GM19452 (cell line): Measurements from ENCODE around the gene VWA5B1.

Source experiments
- ATAC-seq: cut with Tn5 transposase; IDR thresholded peaks from one replicate; pipeline ENCODE4 v1.9.1; 2021; ENCODE audit not compliant: unreplicated experiment

The VWA5B1 gene

DNA sequence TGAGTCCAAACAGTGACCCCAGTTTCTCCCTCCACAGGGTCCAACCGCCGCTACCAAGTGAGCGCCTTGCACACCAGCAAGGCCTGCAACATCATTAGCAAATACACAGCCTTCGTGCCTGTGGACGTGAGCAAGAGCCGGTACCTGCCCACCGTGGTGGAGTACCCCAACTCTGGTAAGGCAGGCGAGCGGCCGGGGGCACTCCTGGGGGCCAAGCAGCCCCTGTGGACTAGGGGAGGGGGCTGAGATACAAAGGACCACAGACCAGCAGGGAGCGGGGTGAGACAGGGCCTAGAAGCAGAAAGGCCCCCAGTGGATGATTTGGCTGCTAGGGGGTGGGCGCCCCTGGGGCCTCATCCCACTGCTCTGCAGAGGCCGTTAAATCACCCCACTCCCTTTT is 54.7 kb downstream of the VWA5B1 start:
- ATAC-seq: no peak

DNA sequence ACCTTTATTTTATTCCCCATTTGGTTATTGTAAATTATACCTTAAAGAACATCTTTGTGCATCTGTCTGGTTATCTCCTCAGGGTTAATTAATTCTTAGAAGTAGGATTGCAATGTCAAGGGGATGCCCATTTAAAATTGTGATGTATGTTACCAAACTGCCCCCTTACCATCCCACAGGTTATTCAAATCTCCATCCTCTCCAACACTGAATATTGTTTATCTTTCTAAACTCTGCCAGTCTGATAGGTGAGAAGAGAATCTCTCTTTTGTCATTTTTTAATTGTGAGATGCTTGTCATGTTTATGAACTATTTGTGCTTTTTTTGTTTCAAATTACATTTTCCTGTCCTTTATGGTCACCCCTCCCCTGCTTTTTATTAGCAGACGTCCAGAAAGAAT is 55.8 kb downstream of the VWA5B1 start:
- no peak for ATAC-seq

DNA sequence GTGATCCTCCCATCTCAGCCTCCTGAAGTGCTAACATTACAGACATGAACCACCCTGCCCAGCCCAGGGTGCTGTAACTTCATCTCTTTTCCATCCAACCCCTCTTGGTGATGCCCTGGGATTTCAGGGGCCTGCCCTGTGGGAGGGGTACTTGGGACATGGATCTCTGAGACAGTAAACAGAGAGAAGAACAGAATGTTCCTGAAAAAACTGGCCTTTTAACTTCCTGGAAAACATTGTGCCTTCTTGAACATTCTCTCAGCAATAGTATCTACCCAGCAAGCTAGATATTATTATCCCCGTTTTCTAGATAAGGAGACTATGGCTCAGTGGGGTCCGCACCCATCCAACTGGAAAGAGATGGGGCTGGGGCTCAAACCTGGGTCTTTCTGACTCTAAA is 57.0 kb downstream of the VWA5B1 start:
- ATAC-seq: no peak

DNA sequence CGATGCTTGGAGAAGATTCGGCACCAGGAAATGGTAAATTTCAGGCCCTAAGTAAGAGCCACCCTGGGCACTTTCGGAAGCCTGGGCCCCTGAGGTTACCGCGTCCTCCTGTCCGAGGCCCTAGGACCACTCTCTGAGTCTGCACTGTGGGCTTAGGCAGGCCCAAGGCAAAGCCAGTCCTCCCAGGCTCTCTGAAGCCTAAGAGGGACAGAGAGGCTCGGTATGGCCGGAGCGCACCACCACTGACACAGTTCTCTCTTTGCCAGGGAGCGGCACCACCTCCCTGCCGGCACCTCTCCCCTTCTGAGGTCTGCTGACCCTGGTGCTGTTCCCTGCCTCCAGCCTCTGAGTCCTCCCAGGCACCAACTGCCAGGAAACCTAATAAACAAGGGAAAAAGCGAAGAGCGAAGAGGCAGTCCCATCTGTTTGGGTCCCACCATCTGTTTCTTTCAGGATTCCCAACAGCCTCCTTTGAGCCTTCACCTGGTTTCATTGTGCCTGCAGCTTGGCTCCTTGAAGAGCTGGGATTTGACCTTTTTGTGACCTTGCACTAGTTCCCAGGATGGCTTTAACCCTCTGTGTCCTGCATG is 57.7 kb downstream of the VWA5B1 start:
- no peak for ATAC-seq

DNA sequence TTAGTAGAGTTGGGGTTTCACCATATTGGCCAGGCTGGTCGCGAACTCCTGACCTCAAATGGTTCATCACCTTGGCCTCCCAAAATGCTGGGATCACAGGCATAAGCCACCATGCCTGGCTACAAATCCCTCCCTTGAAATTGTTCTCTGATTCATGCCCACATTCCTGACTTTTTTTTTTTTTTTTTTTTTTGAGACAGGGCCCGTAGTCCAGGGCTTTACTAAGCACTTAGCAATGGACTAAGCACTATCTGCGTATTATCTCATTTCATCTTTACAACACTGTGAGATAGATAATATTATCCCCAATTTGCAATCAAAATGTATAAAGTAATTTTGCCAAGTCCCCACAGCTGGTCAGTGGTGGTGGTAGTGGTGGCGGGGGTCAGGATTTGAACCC is 58.9 kb downstream of the VWA5B1 start:
- ATAC-seq: no peak

DNA sequence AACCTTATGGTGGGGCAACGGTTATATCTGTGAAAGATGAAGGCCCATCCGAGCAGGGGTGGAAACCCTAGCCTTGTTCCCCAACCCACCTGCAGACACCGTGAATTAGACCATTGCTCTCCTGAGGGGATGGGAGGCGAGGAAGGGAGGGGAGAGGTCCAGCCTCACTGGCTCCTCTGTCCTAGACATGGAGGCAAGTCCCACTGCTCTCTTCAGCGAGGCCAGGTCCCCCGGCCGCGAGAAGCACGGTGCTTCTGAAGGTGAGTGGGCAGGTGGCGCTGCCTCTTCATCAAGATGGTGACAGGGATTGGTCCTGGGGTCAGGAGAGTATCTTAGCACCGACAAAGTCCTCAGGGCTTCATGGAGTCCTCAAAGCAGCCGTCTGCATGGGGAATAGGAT is 59.3 kb downstream of the VWA5B1 start:
- ATAC-seq: no peak

DNA sequence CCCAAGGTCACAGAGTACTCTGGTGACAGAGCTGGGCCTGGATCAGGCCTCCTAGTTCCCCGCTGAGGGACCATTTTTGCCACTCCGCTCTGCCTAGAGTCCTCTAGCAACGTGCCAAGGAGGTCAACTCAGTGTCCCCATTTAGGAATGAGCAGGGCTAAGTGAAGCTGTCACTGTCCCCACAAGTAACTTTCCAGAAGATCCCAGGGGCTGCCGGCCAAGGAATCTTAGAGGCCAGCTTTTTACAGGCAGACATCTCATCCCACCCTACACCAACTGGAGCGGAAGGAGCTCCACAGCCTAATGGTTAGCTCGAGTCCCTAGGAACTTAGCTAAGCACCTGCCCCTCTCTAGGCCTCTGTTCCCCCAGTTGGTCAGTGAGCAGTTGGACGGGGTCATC is 59.7 kb downstream of the VWA5B1 start:
- ATAC-seq: no peak

DNA sequence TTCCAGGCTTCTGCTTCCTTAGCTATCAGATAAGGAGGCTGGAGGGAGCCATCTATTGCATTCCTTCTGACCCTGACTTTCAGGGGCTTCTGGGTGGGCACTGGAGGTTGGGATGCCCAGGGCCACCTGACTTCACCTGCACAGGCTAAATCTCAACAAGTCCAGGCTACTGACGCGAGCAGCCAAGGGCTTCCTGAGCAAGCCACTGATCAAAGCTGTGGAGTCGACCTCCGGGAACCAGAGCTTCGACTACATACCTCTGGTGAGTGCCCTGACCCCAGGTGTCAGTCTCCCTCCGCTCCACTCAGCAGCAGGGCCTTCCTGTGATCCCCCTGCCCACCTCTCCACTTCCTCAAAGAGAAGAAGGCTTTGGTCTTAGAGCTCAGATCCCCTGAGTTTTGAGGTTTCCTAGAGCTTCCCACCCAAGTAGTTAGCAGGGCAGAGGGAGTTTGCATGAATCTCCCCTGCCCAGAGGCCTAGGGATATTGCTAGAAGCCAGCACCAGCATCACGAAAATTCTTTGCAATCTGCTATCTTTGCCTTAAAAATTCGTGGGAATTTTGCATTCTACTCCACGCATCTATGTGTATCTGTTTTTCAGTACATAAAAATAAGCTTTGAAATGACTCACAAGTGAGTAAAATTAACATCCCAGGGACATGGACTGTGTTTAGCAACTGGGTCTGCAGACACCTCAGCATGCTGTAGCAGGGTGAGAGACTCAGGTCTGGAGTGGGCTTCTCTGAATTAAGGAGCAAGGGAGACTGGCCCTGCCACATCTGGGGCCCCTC is 61.4 kb downstream of the VWA5B1 start:
- ATAC-seq: no peak

DNA sequence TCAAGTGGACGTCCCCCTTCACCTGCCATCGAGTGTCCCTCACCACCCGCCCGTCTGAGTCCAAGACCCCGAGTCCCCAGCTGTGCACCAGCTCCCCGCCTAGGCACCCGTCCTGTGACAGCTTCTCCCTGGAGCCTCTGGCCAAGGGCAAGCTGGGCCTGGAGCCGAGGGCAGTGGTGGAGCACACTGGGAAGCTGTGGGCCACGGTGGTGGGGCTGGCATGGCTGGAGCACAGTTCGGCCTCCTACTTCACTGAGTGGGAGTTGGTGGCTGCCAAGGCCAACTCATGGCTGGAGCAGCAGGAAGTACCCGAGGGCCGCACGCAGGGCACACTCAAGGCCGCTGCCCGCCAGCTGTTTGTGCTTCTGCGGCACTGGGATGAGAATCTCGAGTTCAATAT is 63.2 kb downstream of the VWA5B1 start:
- ATAC-seq: no peak

DNA sequence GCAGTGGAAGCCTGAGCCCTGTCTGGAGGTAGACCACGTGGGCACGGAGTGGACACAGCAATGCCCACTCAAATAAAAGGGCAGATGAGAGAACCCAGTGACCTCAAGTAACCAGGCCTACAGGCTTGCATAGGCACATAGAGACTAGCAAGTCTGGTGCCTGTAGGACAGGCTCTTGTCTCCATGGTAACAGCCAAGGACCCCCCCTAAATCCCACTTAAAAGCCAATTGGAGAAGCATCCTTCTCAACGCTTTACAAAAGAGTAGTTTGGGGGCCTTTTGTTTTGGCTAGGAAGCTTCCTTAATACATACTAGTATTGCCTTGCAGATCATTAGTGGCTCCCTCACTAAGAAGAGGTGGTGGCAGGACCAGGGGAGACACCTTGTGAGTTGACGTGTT is 63.9 kb downstream of the VWA5B1 start:
- no peak for ATAC-seq

DNA sequence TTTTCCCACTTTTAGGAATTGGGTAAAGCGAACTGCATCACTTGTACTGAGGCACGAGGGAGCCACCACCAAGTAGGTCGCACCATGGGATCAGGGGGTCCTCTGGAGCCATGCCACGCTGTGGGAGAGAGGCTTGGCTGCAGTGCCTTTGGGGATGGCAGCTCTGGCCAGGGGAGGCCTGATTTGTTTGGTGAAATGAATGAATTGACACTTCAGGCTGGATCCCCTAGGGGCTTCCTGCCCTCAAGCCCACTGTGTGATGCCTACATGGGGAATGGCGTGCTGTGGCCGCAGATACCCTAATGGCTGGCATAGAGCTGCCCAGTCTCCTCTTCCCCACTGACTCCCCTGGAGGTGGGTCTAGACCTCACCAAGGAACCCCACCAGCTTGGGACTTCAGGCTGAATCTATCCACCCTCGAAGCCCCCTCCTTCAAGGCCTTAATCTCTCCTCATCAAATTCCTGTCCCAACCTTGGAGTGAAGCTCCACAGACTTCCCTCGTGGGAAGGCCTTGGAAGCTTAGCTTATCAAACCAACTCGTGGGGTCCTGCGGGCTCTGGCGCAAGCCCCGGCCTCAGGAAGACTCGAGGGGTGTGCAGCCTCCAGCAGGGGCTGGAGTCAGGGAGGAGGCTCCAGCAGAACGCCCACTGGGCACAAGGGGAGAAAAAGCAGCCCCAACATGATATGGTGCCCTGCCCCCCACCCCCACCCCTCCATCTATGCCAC is 64.6 kb downstream of the VWA5B1 start:
- ATAC-seq: no peak

DNA sequence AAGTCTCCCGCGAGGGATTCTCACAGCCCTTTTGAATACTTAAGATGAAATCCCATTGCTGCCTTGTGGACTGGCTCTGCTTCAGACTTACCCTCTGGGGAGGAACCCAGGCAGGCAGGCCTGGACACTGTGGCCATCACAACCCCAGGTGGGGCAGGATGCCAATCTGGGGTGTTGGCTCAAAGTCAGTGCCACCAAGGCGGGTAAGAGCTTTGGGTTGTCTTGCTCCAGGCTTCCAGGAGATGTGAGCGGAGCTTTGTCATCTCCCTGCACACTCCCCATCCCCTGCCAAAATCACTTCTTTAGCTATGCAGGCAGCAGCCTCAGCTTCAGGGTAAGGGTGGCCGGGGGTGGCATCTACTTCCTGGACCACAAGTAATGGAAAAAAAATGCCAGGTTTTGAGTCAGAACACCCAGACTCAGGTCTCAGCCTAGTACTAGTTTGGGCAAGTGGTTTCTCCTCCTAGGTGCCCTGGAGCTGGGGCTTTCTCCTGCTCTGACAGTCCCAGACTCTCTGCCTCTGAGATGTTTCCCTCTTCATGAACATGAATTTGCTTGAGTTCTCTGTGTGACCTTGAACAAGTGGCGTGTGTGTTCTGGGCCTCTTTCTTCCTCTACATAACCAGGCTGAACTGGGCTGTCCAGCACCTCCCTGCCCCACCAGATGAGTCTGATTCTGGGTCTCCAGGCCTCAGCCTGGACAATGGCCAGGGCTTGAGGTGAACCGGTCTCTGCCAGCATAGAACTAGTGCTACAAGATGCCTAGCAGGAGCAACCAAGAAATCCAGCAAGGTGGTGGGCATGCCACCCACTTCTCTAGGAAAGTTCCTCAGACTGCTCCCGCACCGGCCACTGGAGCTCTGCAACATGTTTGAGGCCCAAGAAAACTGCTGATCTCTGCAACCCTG is 65.4 kb downstream of the VWA5B1 start:
- no peak for ATAC-seq

DNA sequence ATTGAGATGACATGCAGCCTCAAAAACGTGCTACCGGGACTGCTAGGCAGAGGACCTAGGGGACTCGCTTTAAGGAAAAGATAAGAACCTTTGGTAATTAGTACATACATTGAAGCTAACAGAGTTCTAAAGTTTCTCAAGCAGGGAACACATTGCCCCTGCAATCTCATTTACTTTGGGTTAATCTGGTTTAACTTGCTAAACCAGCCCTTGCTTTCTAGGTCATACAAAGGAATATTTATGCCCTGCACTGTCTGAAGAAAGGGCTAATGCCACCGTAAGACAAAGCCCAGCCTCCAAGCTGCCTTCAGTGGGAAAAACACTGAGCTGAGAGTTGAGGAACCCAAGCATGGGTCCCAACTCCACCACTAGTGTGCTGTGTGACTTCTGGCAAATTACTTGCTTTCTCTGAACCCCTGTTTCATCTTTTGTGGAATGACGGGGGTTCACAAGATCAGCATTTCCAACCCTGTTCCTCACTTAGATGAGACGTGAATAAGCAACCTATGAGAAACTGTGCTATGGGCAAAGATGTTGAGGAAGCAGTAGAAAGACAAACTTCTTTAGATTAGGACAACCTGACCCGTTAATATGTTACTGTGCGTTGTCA is 66.3 kb downstream of the VWA5B1 start:
- no peak for ATAC-seq

DNA sequence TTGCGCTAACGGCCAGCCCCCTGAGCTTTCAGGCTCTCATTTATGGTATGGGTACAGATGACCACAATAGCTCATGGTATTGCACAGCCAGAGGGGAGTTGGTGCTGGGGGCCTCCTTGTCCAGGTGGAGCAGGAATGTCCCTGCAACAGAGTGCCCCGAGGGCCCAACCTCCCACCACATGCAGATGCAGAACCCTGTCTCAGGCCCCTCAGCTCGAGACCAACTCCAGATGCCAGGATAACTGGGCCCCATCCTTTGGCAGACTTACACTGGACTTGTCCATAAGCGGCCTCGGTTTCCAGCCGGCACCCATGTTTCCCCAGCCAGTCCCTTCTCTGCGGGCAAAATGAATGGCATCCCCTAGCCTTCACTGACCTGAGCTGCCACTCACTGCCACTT is 67.1 kb downstream of the VWA5B1 start:
- no peak for ATAC-seq

DNA sequence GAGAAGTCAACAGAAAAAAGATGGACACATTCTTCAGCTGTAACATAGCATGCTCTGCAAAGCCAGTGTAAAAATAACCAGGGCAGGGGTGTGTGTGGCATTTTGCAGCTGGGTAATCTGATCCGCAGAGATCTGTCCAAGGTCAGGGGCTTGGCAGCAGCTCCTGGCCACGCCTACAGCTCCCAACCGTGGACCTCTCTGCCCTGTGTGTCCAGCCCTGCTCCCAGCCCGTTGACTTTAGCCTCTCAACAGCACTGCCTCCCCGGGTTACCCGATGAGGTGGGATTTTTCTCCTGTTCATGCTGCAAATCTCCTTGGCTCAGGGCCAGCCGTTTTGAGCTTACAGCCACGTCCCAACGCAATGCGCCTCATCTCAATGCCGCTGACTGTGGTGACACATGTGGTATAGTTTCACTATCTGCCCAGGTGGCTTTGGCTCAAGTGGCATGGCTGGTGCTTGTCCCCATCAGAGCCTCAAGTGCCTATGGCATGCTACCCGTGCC is 68.1 kb downstream of the VWA5B1 start:
- no peak for ATAC-seq

DNA sequence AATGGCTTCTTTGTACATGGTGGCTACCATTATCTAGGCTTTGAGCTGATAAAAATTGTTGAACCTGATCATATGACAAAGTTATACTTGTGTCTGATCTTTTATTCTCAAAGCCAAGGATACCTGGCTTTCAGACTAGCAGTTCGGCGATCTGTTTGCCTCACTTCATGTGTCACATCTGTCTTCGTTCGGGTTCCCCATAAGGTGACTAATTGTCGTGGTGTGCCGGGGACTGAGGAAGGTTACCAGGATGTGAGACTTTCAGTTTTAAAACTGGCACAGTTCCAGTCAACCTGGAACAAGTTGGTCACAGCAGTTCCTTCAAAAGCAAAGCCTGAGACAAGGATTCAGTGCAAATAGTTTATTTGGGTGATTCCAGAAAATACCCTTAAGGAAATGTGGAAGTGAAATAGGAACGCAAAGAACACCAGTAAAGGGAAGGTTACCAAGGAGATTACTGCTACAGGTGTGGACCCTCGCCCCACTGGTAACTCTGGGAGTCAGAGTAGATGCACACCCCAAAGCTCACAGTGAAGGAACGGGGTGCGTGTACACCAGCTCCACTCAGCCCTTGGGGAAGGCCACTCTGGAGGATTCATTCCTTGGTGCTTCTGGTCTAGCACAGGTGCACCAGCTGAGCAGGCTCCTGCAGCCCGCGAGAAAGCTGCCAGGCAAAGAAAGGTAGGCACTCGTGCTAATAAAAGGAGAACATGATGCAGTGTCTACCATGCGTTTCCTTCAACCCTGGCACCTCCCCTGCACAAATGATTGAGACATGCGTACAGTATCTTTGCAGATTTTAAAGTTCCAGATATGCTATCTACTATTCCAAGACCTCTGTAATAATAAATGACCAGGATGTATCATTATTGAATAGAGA is 69.0 kb downstream of the VWA5B1 start:
- no peak for ATAC-seq

DNA sequence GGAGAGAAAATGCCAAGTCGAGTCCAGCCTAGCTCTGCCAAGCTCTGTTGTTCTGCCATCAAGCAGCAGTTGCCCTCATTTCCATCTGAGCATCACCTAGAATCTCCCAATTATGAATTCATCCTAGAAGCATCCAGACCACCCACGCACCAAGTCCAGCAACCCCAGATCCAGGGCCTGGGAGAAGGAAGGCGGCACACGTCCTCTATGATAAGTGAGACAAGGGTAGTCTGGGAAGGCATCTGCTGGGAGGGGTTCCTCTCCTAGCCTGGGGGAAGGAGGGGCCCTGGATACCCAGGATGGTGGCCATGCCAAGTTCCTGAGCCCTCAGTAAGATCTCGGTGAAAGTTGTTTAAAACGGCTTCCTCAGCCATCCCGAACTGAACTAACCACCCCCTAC is 70.7 kb downstream of the VWA5B1 start:
- ATAC-seq: no peak

DNA sequence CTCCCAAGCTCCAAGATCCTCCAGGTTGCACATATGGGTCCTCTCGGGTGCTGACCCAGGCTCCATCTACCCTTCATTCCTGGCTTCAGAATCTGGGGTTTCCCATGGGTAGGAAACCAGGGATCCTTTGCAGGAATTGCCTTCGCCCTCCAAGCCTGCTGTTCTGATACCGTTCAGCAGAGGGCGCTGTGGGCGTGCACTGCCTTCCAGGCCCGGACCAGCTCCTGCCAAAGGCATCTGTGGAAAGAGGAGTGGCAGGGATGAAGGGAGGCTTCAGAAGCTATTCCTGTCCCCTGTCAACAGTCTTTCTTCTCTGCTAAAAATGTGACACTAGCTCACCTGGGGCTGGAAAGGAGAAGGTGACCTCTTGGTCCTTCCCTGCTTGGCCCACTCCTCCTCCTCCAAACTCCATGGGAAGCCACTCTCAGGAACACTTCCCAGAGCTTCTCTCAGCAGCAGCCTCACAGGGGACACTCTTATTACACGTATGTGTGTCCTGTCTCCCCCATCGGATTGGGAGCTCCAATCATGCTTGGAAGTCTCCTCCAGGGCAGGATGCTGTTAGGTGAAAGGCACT is 71.2 kb downstream of the VWA5B1 start:
- ATAC-seq: no peak

DNA sequence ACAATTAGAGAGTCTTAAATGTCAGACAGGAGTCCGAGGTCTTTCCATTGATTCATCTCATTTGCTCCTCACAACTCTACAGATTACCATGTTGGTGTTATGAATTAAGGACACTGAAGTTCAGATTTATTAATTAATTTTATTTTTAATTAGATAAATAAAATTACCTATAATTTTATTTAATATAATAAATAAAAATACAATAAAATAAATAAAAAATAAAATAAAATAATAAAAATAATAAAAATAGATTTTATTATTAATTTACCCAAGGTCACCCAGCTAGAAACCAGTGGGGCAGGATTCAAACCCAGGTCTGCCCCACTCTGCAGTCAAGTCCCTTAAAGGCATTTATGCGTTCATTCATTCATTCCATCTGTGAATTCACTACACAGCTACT is 72.2 kb downstream of the VWA5B1 start:
- no peak for ATAC-seq
